HT1080 (cell line): ENCODE results near the gene NRARP. TPM values are rescaled to one million over a fixed set of nuclear protein-coding genes. Genes with fewer than 3 reads are reported as not detected.

Source experiments
- DNase-seq: peaks from one replicate; pipeline ENCODE4 v3.0.0-alpha.2; 2015; ENCODE audit warnings: low read depth
- total RNA-seq: library from RNA; depleted of rRNA; stranded (reverse); fragments of >200 nt; shearing (Covaris generic); gene quantifications from 2 replicates; pipeline ENCODE4 v1.2.3, GENCODE V29; 2014

Gene NRARP
- total RNA-seq, 1 experiment from 2014 or later = 0.90 TPM

- no peak for DNase-seq
Measured at GRCh38 chr9:137323531-137324331, 21.7 kb upstream of the NRARP start.

GRCh38 chr9:137321726-137322361, 19.8 kb upstream of the NRARP start:
- no peak for DNase-seq

GRCh38 chr9:137320555-137321384, 18.7 kb upstream of the NRARP start:
- no peak for DNase-seq

- no peak for DNase-seq
Measured at GRCh38 chr9:137319739-137320551, 17.9 kb upstream of the NRARP start.

- DNase-seq = no peak
Measured at GRCh38 chr9:137319011-137319738, 17.1 kb upstream of the NRARP start.

DNA sequence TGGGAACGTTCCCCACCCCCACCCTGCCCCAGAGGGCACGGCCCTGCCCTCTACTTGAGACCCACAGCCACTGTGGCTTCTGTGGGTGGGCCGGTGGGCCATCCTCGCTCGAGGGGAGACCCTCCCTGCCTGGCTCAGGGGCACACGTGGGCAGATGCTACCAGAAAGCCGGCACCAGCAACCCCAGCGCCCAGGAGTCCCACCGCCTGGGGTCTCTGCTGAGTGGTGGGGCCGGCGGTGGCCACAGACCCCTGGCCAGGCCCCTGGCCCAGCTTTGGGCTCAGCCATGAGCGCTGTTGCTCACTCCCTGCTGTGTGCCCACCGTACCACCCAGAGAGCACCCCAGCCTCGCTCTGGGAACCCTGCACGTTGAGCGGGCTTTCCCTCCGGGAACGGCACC, 16.5 kb upstream of the NRARP start:
- DNase-seq = no peak

DNA sequence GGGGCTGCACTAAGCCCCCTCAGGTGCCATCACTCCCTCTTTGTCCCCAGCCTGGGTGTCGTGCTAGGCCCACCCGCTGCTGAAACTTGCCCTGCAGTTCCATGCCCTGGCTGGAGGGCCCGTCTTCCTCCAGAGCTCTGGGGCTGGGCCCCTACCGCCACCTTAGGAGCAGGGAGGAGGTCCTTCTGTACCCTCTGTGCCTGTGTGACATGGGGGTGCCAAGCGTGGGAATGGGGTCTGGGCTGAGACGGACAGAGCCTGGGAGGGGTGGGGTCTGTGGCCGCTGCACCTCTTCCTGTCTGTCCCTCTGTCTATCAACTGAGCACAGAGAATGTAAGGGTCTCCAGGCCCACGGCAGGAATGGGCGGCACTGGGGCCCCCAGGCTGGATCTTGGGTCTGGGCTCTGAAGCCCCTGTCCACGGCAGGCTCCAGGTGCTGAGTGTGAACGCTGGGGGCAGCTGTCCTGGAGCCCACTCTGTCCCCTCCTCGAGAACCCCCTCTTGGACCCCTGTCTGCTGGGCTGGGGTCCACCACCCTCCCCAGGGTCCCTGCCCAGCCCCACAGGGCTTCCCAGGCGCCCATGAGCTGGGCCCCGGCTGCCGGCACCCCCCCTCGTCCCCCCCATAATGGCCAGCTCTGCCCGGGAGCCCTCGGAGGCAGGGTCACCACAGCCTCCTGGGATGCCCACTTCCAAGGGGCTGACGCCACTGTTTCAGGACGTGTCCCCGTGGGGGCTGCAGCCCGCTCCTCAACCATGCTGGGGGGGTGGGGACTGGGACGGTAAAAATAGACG, 15.8 kb upstream of the NRARP start:
- DNase-seq = no peak

- no peak for DNase-seq
Measured at GRCh38 chr9:137317021-137317717, 15.1 kb upstream of the NRARP start.

- no peak for DNase-seq
Measured at GRCh38 chr9:137316012-137316981, 14.2 kb upstream of the NRARP start.

DNA sequence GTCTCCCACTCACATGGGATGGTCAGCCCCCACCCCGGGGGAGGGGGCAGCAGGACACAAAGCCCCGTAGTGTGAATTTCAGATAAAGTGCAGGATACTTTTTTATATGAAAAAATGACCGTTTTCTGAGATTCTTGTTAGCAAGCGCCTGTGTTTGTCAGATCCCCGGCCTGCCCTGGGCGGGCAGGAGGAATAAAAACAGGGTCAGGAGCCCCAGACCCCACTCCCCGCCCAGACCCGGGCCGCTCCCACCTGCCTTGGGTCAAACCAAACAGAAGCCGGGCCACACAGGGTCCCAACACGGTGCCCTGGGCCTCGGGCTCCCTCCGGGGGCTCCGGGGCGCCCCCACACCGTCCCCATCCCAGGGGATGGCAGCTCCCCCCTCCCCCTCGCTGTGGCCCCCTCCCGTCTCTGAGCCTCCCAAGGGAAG, 13.5 kb upstream of the NRARP start:
- no peak for DNase-seq

GRCh38 chr9:137314561-137315560, 12.8 kb upstream of the NRARP start:
- no peak for DNase-seq

DNA sequence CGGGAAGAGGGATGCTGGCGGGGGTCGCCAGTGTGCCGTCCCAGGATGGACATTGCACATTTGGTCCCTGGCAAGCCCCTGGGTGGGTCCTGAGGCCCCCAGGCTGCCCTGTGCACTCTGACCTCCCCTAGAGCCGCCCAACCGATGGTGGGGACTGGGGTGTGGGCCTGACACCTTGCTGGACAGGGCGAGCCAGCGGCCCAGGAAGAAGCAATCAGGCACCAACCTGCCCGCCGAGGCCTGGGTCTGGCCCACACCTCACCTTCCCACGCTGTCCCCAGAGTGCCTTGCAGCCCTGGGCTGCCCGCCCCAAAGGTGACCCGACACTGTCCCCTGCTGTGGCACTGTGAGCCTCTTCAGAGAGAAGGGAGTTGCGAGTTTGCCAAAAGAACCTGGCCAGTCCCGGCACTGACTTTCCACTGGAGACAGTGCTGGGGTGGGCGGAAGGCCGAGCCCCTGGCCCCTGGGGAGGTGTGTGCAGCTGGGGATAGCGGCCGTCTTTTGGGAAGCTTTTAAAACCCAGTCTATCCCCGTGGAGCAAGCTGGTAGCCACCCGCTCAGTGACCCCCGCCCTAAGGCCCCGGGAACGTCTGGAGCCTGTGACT, 12.0 kb upstream of the NRARP start:
- no peak for DNase-seq

DNA sequence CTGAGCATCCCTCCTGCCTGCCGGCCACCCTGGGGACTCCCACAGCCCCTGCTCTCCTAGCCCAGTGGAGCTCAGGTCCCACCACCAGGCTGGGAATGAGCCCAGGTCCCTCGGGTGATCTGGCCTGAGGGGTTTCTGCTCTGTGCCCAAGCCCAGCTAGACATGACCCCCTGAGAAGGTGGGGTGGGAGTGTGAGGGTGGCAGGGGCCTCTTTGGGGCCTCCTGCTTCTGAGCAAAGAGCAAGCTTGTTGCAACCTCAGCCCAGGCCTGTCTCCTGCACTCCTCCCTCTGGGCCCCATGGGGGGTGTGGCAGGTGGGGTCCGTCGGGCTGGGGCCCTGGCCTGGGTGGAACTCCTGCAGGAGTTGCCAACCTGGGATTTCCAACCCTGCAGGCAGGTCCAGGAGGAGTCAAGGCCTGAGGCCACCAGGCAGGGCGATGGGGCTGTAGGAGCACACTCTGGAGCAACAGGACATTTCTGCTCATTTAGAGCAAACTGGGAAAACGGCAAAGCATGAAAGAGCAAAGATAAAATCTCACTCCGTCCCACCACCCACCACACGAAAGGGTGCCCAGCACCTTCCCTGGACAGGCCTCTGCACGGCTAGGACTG, 11.4 kb upstream of the NRARP start:
- no peak for DNase-seq

GRCh38 chr9:137312852-137313325, 10.8 kb upstream of the NRARP start:
- DNase-seq = no peak
